ENCODE results near the gene CACNA2D2.

DNA sequence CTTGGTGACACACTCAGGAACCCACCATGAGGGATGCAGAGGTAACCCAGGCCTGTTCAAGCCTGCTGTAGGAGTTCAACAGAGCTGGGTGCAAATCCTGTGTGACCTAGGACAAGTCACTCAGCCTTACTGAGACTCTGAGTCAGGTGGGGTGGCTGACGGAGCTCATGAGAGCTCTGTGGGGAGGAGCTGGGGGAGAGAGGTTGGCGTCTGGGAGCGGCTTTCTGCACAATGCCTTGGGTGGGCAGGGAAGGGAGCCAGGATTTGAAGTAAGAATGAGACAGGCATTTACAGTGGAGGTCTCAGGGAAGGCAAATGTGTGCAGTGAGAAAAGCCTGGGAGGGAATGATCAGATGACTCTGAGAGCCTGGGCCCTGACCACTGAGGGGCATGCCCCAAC lies 45.8 kb upstream of the CACNA2D2 start:
- TF ChIP-seq CTCF (IDR thresholded peaks at IDR 0.05) (no peak), POLR2A (IDR thresholded peaks at IDR 0.05) (no peak)
